GM21786 (cell line): ENCODE data around the gene MANF.
"Not testable (repeated sequence)": the region's sequence is repeated elsewhere in the genome, so short reads cannot be mapped to it uniquely, and the experiment has no call there.

Source experiments
- ATAC-seq: cut with Tn5 transposase; IDR thresholded peaks from one replicate; pipeline ENCODE4 v1.9.1; 2021; ENCODE audit not compliant: unreplicated experiment

Gene MANF

DNA sequence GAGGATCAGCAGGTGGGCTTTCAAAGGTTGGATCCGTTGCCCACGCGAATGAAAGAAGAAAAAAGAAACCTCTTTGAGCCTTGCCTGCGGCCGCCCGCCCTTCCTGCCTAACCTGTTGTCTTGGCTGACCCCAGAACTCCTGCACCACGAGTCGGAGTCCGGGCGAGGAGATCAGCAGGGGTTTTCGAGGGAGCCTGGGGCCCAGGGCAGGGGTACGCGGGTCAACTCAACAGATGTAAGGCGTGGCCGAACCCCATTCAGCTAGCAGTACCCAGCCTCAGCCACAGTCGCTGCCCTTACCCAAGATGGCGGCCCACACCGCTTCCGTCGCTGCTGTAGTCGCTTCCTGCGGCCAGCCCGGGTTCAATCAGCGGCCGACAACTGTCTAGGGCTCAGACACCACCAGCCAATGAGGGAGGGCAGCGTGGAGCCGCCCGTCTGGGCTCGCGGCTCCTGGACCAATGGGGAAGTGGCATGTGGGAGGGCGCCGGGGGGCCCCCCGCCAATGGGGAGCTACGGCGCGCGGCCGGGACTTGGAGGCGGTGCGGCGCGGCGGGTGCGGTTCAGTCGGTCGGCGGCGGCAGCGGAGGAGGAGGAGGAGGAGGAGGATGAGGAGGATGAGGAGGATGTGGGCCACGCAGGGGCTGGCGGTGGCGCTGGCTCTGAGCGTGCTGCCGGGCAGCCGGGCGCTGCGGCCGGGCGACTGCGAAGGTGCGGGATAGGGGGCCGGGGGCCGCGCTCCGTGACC is at the start of gene MANF:
Gene MANF (plus strand): TSS at position 566 of the 748 bp plus-strand sequence. CDS start 52 bp downstream, at position 618.
- peak; percentile 95 for ATAC-seq

- no peak for ATAC-seq
Measured at GRCh38 chr3:51336261-51336660, 48.8 kb upstream of the MANF start.

- ATAC-seq, result no peak
Measured at GRCh38 chr3:51337666-51338065, 47.4 kb upstream of the MANF start.

- no peak for ATAC-seq
Measured at GRCh38 chr3:51338632-51339031, 46.5 kb upstream of the MANF start.

DNA sequence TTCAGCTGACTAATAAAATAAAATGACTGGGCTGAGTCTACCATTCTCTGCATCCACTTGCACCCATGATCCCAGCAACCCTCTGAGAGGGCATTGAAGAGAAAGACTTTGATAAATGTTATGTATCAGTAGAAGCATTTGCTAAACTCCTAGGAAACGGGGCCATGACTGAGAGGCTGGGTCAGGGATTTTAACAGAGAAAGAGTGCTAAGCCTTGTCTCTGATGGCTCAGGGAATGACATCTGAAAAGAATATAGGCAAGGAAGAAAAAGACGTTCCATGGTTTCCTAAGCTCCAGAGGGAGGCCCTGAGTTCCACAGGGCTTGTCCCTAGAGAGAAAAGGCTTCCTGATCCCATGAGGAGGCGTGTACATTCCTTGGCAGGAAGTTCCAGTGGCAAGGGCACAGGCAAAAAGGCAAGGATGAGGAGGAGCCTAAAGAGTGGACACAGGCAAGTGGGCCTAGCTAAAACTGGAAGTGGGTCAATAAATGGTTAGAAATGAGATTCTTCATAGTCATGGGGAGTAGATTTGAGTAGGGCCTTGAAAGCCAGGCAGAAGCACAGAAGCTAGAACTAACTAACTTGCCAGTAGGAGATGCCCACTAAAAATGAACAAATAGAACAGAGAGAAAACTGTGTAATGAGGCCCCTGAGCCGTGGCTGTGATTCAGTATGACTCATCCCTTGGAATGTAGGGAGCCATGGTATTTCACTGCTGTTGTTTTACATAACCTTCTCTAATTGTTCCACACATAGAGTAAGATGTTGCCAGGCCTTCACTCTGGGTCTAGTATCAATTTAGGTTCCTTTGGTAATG is 44.9 kb upstream of the MANF start:
- ATAC-seq, result no peak

- ATAC-seq, result no peak
Measured at GRCh38 chr3:51340989-51341636, 44.0 kb upstream of the MANF start.

DNA sequence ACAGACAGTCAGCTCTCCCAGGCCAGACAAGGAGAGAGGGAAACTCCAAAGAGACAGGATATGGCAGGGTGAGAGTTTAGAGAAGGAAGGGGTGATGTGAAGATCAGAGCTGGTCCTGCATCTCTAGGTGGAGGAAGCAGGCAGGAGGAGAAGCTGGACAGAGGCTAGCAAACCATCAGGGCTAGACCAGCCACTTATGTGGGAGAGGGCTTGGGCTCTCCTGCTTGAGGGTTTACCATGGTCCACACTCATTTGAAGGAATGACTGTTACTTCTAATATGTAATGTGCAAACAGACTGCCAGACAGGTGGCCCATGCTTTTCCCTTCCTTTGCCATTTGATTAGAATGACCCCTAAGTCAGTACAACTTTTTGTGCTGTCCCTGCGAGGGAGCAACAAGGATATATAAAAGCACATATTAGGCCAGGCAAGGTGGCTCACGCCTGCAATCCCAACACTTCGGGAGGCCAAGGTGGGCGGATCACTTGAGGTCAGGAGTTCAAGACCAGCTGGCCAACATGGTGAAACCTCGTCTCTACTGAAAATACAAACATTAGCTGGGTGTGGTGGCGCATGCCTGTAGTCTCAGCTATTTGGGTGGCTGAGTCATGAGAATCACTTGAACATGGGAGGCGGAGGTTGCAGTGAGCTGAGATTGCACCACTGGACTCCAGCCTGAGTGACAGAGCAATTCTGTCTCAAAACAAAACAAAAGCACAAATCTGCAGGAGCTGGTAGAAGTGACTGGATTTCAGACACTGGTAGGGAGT is 41.0 kb upstream of the MANF start:
- no peak for ATAC-seq

DNA sequence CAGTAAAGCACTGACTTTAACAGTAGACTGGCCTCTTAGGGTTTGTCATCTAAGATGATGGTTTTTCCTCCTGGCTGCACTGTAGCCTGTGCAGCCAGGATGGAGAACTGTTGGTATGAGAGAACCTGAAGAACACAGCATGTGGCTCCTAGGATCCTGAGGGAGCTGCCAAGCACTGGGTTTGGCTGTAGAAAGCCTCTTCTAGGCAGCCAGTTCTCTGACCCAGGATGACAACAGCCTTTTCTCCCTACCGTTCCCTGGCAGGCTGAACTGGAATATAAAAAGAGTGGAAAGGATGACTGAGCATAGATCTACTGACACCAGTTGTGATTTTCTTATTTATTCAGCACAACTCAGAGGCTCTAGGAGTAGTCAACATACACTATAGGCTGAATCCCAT is 34.3 kb upstream of the MANF start:
- ATAC-seq, result no peak

- no peak for ATAC-seq
Measured at GRCh38 chr3:51353131-51353530, 32.0 kb upstream of the MANF start.

DNA sequence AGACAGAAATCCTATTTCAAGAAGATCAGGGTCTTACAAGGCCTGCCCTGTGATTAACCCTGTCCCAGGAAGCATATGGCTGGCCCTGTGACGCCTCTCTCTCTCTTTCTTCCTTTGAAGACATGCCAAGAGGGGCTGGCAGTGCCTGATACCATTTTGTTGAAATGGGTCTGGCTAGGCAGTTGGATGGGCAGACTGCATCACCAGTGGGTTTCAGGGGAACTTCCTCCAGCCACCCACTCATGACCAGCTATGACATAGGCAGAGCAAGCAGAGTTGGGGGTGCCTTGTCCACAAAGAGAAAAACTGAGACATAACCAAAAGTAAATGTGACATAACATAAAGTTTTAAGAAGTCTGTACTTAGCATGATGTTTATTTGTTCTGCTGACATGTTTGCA is 31.4 kb upstream of the MANF start:
- no peak for ATAC-seq

- no peak for ATAC-seq
Measured at GRCh38 chr3:51354172-51354571, 30.9 kb upstream of the MANF start.

DNA sequence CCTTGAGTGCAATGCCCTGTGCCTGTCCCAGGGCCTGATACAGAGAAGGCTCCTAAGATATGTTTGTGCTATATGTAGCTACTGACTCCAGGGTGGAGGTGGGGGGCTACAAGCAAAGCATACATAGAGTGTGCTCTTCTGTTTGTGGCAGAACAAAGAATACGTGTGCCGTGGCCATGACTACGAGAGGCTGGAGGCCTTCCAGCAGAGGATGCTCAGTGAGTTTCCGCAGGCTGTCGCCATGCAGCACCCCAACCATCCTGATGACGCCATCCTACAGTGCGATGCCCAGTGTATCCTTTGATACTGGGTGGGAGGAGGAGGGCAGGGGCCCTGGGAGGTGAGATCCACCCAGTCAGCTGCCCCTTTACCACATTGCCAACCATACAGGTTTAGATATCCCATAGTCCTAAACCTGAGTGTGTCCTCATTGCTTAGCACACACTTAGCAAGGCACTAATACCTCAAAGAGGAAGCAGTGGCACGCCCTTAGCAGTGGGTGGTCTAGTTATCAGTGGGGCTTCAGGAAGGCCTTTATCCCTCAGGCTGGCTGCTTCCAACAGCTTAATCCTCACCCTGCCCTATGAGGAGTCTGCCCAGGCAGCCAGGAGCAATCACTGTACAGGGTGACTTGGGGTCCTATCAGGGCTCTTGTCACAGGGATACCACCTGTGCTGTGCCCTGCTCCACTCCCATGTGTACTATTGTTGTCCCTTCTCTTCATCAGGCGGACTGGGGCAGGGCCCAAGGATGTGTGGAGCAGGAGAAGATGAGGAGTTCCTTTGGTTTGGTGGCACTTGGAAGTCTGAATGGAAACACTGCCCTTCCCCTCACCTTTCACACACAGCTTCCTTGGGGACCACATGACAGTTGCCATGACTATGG is 30.1 kb upstream of the MANF start:
- ATAC-seq, result no peak

DNA sequence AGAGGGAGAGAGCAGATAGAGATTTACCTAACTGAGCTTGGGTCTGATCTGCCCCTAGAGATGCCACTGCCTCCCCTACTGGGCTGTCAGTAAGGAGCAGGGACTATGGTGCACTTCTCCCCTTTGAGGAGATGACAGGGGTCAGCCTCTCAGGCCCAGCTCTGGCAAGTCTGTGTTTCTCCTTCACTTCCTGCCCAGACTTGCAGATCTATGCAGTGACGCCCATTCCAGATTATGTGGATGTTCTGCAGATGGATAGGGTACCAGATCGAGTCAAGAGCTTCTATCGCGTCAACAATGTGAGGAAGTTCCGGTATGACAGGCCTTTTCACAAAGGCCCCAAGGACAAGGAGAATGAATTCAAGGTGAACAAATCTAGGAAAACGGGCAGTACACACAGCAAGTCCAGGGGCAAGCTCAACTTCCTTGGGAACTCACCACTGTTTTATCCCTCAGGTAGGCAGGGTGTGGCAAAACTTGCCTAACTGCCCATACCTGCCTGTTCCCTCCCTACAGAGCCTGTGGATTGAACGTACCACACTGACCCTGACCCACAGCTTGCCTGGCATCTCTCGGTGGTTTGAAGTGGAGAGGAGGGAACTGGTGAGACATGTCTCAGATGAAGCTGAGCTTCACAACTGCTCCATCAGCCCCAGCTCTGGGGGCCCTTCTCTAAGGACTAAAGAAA is 29.1 kb upstream of the MANF start:
- ATAC-seq, result no peak

DNA sequence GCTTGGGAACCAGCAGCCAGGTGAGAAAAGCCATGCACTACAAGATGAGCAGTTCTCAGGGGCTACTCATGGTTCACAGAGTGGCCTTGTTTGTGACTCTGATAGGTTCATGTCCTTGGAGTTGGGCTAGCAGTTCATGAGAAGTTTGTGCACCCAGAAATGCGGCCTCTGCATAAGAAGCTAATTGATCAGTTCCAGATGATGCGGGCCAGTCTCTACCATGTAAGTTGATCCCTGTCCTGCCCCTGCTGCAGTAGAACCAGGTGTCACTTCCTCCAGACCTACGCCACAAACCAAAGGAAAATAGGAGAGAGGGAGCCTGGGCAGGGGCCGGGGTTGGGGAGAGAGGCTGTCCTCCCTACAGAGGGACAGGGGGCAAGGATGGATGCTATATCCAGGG is 27.2 kb upstream of the MANF start:
- no peak for ATAC-seq

DNA sequence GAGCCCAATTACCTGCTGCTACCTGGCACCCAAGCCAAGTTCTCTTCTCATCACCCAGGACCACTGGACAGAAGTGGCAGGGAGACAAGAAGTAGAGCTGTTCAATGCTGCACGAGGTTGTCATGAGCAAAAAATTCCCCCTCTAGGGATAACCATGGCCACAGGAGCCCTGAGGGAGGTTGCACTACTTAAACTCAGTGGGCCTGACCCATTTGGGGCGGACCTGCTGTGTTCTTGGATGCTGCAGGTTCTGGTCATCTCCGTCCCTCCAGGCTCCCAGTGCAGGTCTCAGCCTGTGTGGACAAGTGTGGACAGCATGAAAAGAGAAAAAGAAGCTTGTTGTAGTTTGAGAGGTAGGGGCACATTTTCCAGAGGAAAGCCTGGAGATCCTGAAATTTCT is 26.1 kb upstream of the MANF start:
- no peak for ATAC-seq

- no peak for ATAC-seq
Measured at GRCh38 chr3:51360806-51361205, 24.3 kb upstream of the MANF start.

DNA sequence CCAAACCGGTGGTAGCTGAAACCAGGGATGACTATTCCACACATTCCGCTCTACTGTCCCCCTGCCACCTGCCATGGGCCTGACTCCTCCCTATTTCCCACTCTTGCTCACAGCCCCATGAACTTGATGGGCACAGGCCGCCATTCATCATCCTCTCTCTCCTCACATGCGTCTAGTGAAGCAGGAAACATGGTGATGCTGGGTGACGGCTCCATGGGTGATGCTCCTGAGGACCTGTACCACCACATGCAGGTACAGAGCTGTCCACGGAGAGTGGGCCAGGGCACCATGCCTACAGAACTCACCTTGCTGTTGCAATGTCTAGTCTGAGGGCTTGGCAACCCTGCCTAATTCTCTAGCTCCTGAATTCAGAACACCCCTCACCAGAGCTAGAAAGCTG is 23.3 kb upstream of the MANF start:
- no peak for ATAC-seq

- no peak for ATAC-seq
Measured at GRCh38 chr3:51362476-51362875, 22.6 kb upstream of the MANF start.

DNA sequence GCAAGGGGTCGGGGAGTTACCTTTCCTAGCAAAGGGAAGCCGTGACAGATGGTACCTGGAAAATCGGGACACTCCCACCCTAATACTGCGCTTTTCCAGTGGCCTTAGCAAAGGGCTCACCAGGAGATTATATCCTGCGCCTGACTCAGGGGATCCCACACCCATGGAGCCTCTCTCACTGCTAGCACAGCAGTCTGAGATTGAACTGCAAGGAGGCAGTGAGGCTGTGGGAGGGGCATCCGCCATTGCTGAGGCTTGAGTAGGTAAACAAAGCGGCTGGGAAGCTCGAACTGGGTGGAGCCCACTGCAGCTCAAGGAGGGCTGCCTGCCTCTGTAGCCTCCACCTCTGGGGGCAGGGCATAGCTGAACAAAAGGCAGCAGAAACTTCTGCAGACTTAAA is 16.8 kb upstream of the MANF start:
- not testable (repeated sequence) for ATAC-seq
